ENCODE data around the gene ARHGAP26.
"Not testable (repeated sequence)": the region's sequence is repeated elsewhere in the genome, so short reads cannot be mapped to it uniquely, and the experiment has no call there.

ARHGAP26 gene

GRCh38 chr5:142930395-142931110 is 160.4 kb downstream of the ARHGAP26 start:
- no peak for DNase-seq (ENCODE audit: low read depth in 2 of 2)

DNA sequence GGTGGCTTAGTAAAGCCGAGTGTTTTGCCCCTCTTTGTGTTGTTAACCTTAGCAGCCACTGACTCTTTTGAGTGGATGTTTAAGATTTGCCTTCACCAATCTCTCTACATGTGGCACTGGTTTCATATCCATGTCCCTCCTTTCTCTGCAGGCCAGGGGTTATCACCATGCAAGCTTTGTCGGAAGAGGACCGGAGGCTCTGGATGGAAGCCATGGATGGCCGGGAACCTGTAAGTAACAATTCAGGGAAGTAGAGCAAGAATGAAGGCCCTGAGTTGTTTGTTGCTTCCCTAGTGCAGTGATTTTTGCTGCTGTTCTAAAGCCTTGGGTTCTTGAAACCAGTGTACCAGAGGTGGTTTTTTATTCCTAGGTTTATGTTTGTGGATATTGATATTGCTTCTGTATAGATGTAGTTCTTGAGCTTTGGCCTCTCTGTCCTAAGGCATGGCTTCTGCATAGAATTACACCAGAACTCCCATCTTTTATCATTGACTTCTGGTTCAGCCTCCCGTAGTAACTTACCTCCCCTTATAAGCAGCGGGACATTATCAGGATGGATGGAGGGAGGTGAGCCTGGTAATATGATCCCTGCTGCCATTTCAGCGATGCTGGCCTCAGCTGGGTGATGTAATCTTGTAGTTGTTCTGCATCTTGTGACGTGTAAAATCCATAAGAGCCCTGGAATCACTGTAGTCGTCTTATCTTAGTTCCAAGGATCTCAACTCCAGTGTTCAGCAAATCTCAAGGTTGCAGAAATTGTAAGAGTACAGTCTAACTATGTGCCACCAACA is 161.9 kb downstream of the ARHGAP26 start:
- no peak for DNase-seq (ENCODE audit: low read depth in 2 of 2)

DNA sequence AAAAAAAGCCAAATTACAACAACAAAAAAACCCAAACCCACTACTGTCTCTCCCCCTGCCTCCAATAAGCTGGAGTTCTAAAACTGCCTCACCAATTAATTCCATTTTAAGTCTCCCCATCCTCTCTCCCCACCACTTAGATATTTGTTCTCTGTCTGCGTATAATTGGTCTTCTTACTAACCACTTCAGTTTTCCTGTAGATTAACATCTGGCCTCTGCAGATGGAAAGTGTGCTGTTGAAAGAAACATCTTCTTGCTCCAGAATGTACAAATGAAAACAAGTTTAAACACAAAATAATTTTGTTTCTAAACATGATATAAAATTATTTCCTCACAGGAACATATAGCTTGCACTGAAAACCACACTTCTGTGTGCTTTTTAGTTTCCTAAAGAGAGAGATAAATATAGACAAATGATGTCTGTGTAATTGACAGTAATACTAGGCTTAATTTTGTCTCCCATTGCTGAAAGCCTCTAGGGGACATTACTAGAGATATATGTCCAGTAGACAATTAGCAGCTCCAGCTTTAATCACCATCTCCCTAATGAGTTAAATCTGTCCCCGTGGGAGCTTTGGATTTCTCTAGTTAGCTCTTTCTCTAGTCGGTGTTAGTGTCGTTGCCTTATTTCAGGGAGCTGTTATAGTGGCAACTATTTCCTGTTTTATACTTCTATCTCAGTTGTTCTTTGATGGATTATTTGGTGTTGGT is 164.0 kb downstream of the ARHGAP26 start:
- DNase-seq (ENCODE audit: low read depth in 2 of 2) = no peak

DNA sequence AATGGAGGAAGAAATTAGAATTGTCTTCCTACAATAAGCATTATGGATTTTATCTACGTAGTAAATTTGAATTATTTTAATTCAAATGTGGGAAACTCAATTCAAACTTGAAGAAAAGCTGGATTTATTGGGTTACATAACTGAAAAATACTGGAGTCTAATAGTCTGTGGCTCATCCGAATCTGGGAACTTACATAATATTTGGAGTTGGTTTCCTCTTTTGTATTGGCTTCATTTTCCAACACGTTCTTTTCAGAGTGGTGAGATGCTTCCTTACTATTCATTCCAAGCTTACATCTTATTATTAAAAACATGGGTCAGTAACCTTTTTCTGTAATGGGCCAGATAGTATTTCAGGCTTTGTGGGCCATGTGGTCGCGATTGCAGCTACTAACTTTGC is 164.8 kb downstream of the ARHGAP26 start:
- no peak for DNase-seq (ENCODE audit: low read depth in 2 of 2)

GRCh38 chr5:142937374-142937773 is 167.2 kb downstream of the ARHGAP26 start:
- no peak for DNase-seq (ENCODE audit: low read depth in 2 of 2)

DNA sequence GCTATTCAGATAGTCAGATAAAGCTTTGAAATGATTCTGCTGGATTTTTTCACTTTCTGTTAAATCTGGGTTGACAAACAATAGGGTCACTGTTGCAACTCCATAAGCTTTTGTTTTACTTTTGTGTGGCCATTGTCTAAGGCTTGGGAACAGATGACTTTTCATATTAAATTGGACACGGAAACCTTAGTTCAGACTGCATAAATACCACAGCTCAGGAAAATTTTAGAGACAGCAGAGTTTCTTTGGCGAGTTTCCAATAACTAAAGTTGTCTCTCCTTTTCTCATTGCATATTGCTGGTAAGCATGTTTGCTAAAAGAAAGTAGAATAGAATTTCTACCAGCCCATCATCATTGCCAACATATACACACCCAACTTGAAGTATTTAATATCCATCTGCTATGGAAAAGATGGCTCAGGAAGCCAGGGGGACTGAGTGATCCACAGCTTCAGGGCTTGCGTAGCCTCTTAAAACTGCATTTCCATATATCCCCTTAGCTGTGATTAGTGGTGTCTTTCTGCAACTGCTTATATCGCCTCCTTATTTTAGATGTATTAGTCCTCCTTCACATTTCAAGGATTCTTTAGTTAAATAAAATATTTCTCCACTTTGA is 168.2 kb downstream of the ARHGAP26 start:
- no peak for DNase-seq (ENCODE audit: low read depth in 2 of 2)

GRCh38 chr5:142939006-142939405 is 168.8 kb downstream of the ARHGAP26 start:
- DNase-seq (ENCODE audit: low read depth in 2 of 2) = no peak

- no peak for DNase-seq (ENCODE audit: low read depth in 2 of 2)
These were observed 169.7 kb downstream of the ARHGAP26 start for GRCh38 chr5:142939884-142940283.

- DNase-seq (ENCODE audit: low read depth in 2 of 2) = no peak
These were observed 171.1 kb downstream of the ARHGAP26 start for GRCh38 chr5:142941245-142941644.

DNA sequence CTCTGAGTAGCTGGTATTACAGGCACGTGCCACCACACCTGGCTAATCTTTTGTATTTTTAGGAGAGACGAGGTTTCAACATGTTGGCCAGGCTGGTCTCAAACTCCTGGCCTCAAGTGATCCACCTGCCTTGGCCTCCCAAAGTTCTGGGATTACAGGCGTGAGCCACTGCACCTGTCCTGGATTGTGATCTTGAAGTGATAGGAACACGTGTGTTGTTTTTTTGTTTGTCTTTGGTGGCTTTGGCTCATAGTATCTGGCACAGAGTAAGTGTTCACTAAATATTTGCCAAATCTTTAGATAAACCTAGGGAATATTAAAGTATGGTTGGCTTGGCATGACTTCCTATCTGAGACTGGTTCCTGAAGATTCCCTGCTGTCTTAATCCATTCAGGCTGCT is 172.7 kb downstream of the ARHGAP26 start:
- DNase-seq (ENCODE audit: low read depth in 2 of 2) = no peak

- no peak for DNase-seq (ENCODE audit: low read depth in 2 of 2)
These were observed 174.0 kb downstream of the ARHGAP26 start for GRCh38 chr5:142944140-142944539.

DNA sequence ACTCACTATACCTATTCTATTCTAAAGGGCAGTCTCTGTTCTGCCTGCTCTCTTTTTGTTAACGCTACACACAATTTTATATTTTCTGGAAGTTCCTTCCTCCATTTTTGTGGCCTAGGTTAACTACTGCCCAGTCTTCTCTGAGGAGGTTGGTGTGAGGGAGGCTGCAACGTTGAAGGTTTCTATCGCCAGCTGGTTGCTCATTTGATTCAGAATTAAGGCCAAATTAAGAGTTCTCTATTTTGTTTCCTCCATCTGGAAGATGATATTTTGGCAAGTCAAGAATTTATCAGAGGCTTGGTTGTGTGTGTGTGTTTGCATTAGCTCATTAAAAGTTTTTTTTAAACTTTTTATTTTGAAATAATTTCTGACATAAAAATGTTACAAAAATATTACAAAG is 175.1 kb downstream of the ARHGAP26 start:
- DNase-seq (ENCODE audit: low read depth in 2 of 2) = no peak

DNA sequence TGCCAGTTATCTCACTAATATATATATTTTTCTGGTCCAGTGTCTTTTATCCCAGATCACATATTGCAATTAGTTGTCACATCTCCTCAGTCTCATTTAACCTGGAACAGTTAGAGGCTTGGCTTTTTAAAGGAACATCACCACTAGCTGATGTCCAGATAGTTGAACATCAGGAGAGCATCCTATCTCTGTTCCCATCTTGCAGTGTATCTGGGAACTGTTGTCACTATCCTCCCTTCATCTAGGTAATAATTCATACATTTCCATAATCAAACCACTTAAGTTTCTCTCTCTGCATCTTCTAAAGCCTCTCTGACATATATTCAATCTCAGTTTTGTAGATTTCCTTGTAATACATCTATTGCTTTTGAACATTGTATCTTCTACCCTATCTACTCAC is 175.7 kb downstream of the ARHGAP26 start:
- DNase-seq (ENCODE audit: low read depth in 2 of 2) = no peak

- no peak for DNase-seq (ENCODE audit: low read depth in 2 of 2)
These were observed 176.6 kb downstream of the ARHGAP26 start for GRCh38 chr5:142946547-142947426.

DNA sequence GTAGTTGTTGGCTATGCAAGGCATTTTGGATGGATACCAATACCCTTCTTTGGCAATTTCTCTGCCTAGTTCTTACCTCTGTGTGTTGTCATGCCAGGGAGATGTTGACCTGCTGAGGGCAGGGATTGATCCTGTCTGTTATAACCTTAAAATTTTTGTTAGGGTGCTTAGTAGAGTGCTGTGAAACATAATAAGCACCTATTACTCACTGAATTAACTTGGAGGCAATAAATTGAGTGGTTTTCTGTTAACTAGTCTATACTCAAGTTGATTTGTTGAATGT is 177.2 kb downstream of the ARHGAP26 start:
- DNase-seq (ENCODE audit: low read depth in 2 of 2) = no peak

GRCh38 chr5:142952229-142952628 is 182.1 kb downstream of the ARHGAP26 start:
- DNase-seq (ENCODE audit: low read depth in 2 of 2) = no peak

GRCh38 chr5:142952871-142953270 is 182.7 kb downstream of the ARHGAP26 start:
- DNase-seq (ENCODE audit: low read depth in 2 of 2) = not testable (repeated sequence)

GRCh38 chr5:142954455-142954854 is 184.3 kb downstream of the ARHGAP26 start:
- no peak for DNase-seq (ENCODE audit: low read depth in 2 of 2)

DNA sequence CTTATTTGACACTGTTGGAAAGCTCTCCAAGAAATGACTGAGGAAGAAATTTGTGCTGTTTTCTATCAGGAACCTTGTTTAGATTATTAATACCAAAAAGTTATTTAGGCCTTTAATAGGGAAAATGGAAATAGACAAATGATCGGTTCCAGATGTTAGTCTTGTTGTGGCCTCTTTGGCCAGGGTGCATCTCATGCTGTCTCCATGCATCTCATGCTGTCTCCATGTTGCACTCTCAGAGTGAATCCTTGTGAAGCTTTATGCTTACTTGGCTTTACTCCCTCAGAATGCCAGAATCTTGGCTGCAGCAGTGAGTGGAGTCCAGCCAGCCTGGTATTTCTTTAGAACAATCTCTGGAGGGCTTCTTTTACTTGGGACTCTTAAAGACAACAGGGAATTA is 185.5 kb downstream of the ARHGAP26 start:
- DNase-seq (ENCODE audit: low read depth in 2 of 2) = no peak

GRCh38 chr5:142957528-142957927 is 187.4 kb downstream of the ARHGAP26 start:
- DNase-seq (ENCODE audit: low read depth in 2 of 2) = no peak

DNA sequence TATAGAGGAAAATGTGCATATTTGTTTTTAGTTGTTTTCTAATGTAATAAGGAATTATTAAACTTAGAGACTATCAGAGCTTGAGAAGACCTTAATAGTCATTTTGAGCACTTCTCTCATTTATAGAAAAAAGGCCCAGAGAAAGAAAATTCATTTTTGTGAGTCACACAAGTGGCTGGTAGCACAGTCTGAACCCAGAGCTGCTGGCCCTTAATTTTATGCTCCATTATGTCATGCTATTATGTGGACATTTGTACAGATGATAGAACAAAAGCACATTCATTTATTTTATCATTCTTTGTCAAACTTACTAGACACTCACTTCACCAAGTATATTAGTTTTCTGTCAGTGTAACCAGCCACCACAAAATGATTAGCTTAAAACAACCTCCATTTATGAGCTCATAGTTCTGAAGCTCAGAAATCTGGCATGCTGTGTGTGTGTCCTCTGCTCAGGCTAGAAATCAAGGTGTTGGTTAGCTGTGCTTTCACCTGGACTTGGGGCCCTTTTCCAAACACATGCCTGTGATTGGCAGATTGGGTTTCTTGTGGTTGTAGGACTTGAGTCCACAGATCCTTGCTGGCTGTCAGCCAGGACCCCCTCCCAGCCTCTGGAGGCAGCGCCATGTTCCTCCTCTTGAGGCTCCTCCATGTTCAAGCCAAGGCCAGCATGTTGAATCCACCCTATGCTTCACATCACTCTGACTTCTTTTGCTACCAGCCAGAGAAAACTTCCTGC is 188.9 kb downstream of the ARHGAP26 start:
- no peak for DNase-seq (ENCODE audit: low read depth in 2 of 2)

Data from fibroblast of skin of left biceps (primary cell).